ENCODE measurements around the gene ADAT3.

ADAT3 gene

DNA sequence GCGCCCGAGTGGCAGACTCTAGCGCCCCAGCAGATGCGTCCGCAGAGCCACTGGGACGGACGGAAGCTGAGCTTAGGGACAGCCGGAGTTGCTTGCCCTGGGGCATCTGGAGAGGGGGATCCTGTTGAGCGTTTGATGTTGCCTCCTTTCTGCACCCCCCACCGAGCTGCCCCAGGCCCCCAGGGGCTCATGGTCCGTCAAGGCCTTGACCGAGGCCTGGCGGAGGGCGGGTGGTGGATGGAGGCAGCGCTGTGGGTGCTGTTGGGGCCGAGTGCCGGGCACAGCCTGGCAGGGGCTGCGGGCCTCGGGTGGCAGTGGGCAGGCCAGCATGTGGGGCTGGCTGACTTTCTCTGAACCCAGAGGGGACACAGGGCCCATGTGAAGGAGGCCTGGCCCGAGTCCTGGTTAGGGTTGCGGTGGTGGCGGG, 38.5 kb downstream of the ADAT3 start:
- no peak for DNase-seq

DNA sequence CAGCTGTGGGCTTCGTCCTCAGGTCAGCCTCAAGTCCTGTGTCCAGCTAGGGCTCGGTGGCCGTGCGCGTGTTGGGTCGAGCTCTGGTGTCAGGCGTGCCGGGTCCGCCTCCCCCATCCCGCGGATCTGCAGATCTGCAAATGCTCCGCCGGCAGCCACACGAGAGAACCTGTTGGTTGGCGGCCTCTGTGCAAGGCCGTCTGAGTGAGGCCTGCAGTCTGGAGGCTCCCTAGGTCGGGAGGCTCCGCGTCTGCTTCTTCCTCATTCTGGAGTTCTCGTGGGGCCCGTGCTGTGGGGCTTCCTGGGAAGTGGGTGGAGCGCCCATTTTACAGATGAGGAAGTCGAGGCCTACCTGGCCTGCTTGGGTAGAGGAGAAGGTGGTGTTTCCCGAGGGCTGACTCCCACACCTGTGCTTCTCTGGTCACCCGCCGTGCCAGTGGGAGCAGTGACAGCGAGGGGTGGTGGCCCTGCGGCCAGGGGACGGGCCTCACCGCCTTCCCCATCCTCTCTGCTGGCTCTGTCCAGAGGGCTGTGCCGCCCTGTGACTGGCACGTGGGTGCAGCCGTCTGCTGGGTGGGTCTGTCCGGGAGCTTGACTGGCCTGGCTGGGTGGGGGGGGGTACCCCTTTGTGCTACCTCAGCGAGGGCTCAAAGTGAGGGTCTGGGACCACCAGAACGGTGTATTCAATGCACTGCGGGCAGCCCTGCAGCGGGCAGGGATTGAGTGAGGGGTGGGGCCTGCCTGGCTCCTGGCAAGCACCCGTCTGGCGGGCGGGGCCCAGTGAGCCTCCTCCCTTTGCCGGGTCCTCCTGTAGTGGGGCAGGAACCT, 39.1 kb downstream of the ADAT3 start:
- no peak for DNase-seq

DNA sequence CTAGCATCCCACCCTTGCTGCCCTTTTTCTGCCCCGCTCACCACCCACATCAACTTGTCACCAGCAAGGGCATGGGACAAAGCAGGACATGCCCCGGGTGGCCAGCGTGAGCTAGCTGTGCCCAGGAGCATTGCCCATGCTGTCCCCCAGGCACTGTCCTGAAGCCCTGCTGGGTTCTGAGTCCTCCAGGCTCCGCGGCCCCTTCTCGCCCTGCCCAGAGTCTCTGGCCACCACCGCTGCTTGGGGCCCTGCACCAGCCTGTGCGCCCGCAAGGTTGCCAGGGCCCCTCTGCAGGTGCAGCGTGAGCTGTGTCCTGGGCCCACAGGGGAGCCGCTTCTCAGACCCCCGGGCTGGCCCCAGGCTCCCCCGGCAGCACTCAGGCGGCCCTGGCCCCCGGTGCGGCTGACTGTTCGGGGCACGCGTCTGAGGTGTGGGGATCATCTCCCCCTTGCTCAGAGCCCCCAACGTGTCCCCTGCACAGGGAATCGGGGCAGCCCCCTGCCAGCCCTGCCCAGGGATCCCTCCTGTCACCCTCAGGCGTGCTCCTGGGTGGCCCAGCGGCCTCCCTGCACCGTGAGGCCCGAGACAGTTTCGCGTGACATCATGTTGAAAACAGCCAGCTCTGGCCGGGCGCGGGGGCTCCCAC, 39.8 kb downstream of the ADAT3 start:
- no peak for DNase-seq

DNA sequence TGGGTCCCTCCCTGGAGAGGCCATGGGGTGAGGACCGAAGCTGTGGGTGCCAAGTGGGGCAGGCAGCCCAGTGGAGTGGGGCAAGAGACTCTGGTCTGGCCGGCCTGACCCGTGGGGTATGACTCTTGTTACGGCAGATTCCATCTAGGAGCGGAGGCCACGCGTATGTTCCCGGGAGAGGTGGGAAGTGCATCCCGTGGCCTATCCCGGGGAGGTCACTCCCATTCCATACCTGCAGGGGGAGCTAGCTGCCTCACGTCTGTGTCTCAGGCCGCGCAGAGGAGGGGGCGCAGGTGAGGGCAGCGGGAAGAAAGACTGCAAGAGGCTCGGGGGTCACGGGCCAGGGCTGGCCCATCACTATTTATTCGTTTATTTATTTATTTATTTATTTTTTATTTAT, 40.7 kb downstream of the ADAT3 start:
- peak; percentile 46 for DNase-seq

DNA sequence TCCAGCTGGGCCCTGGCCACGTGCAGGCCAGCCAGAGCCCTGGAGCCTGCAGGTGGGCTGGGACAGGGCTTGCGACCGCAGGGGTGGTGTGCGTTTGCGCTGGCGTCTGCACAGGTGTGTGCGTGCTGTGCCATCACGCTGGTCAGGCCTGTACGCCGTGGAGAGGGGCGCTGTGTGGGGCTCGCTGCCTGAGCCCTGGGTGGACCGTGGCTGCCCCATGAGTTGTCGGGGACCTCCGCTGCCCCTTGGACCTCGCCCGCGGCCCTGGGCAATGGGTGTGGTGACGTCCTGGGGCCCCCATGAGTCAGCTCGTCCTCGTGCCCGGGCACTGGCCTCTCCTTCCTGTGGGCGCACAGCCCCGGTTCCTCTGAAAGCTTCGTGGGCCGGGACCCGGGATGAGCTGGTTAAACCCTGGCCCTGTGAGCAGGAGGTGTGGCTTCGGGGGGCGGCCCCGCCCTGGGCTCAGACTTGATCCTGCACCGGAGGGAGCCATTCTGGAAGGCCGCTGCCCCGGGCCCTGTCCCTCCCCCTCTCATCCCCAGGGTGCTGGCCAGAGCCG, 42.5 kb downstream of the ADAT3 start:
- no peak for DNase-seq

DNA sequence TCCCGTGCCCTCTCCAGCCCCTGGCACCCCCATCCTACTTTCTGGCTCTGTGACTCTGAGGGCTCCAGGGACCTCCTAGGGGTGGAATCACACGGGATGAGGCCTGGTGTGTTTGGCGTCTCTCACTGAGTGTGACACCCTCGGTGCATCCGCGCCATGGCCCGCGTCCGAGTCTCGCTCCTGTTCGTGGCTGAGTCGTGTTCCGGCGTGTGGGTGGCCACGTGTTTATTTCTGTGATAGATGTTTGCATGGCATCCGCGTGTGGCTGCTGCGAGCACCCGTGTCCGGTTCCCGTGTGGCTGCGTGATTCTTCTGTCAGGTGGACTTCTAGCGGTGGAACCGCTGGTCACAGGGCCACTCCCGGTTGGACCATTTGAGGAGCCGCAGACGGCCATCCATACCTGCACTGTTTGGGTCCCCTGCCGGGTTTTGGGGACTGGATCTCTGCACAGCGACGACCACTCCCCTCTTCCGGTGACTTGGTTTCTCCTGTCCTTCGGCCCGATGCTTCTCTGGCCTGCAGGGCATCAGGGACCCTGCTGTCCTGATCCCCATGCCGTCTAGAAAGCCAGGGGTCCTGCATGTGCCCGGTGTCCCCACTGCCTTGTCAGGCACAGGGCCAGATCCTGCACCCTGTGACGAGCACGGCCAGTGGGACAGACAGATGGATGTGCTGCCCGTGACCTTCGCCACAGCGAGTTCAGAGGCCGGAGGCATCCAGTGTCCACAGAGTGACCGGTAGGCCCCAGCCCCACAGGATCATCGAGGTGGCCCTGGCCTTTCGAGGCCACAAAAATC, 44.3 kb downstream of the ADAT3 start:
- DNase-seq: no peak

DNA sequence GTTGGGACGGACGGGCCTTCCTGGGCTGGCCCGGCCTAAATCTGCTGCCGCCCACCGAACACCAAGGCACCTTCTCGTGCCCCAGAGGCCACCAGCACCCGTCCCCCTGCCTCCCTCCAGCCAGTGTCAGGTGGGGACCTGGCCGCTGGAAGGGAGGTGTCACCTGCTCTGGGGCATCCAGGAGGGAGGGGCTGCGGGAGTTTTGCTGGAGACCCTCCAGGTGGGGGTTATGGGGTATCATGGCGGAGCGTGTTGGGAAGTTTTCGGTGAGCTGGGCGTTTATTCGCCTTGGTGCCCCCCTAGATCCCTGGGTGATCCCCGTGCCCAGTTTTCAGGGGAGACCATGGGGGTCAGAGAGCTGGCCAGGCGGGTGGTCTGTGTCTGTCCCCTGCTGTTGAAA, 45.4 kb downstream of the ADAT3 start:
- no peak for DNase-seq

DNA sequence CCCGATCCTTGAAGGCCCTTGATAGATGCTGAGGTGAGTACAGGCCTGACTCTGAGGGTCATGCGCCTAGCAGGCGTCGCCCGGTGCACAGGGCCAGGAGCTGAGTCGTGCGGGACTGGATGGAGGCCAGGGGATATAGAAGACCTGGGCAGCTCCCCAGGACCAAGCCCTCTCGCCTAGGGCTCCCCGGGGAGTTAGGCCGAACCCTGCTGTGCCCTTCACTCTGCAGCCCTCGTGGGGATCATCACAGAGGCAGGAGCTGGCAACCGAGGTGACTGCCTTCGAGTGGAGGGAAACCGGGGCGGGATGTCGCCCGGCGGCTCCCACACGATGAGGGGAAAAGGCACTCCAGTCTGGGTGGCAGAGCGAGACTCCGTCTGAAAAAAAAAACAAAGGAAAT, 47.4 kb downstream of the ADAT3 start:
- no peak for DNase-seq

DNA sequence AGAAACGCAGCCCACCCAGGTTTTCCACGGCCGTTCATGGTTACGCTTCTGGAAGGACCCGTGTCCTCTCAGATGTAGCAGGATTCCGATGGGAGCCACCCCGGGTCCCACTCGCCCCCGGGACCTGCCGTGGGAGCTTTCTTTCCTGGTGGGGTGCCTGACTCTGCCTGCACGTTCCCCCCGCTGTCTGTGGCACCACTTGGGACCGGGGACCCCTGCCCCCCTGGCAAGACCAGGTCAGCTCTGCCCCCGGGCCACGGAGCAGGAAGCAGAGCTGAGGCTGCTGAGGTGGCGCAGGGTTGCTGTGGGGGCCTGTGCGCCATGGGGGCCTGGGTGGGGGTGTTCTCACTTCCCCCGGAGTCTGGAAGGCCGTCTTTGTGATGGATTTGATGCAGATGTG, 47.8 kb downstream of the ADAT3 start:
- no peak for DNase-seq

DNA sequence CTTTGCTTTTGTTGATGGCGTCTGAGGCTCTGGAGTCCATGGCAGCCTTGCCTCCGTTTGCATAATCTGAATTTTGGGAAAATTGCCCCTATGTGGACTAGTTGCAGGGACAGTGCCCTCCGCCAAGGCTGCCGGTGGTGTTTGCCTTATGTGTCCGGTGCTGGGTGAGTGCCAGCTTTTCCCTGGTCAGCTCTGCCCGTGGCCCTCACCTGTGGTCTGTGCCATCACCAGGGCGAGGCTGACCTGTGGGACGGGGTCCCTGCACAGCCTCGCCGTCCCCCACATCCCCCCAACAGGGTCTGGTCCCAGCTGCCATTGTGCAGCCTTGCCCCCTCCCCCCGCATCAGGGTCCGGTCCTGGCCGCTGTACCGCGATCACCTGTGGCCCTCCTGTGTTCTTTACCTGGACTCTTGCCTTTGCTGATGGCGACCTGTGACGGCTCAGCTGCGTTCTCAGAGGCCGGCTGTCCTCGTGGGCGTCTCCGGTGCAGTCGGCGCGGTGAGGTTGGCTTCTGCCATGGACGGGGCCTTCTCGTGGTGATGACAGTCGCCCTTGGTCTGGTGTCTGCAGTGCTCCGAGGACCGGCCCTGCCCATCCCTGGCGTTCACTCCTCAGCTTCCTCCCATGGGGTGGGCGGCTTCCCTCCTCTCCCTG, 48.4 kb downstream of the ADAT3 start:
- no peak for DNase-seq

DNA sequence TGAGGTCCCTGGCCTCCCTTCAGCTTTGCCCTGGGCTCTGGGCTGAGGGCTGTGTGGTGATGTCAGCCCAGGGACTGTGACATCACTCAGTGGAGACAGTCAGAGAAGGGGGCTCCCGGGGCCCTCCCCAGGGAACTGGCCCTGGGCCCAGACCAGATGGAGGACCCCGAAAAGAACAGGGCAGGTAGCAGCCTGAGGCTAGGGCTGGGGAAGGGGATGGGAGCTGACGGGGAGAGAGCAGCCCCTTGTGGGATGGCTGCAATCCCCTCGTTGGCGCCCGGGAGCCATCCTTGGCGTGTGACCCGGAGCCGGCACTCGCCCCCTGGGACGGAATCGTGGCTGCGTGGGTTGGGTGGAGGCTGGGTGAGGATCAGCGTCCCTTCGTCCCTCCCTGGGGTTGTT, 49.3 kb downstream of the ADAT3 start:
- no peak for DNase-seq

DNA sequence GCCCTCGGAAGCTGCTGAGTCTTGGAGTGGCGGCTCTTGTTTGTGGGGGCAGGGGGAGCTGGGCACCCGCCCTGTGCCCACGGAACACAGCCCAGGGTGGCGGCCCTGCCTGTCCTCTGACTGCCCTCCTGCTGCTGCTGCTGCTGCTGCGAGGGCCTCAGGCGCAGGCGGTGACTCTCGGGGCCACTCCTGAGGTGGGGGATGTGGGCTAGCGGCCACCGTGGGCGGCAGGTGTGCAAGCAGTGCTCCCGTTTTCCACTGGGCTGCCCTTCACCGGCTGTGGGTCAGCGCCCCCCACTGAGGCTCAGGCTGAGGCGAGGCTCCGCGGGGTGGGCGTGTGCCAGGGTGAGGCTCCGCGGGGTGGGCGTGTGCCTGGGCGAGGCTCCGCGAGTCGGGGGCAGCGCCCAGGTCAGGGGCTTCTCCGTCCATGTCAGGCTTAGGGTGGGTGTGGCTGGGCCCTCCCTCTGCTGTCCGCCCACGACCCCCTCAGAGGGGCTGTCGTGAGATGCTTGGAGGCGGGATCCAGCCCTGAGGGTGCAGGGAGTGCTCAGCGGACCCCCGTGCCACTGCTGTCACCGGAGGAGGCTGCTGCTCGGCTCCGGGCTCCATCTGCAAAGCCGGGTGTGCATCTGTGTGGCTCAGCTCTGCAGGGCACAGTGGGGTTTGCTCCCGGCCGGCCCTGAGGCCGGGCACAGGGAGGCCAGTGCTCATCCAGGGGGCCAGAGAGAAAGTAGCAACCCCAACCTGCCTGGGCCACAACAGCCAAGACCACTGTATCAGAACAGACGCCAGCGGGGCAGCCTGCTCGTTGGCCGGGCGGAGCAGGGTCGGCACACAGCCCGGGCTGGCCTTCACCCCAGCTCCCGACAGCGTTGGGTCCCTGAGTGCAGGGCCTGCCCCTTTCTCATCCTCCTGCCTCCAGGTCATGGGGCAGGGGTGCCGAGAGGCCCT, 50.2 kb downstream of the ADAT3 start:
- no peak for DNase-seq

DNA sequence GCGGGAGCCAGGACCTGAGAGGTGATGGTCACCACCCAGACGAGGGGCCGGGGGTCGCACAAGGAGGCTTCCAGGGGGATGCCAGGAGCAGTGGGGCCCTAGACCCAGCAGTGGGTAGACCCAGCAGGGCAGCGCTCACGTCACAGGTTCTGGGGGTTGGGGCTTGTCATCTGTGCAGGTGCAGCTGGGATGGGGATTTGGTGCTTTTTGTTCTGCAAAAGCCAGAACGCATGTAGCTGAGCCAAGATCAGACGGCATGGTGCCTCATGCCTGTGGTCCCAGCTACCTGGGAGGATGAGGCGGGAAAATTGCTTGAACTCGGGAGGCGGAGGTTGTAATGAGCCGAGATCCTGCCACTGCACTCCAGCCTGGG, 50.9 kb downstream of the ADAT3 start:
- DNase-seq: no peak

DNA sequence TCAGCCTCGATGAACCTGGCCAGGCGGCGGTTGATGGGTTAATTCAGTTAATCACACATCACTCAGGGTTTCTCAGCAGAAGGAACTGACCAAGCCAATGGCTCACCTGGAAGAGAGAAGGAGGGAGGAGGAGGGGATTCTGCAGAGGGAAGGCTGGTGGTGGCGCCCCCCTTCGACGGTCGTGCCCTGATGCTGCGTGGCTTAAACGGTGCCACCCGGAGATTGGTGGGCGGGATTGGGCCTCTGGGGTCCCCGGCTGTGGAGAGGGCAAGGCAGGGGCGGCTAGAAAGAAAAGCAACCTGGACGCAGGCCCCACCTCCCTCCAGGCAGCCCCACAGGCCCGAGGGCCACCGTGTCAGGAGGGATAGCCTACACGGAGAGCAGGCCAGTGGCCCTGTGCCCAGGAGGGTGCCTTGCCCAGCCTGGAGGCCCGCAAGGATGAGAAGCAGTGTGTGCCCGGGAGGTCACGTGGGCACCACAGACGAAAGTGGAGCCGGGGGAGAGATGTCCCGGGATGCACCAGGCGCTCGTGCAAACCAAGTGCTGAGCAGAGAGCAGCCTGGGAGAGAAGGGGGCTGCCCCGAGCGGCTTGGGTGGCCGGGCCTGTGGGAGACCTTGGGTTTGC, 51.8 kb downstream of the ADAT3 start:
- DNase-seq: no peak

DNA sequence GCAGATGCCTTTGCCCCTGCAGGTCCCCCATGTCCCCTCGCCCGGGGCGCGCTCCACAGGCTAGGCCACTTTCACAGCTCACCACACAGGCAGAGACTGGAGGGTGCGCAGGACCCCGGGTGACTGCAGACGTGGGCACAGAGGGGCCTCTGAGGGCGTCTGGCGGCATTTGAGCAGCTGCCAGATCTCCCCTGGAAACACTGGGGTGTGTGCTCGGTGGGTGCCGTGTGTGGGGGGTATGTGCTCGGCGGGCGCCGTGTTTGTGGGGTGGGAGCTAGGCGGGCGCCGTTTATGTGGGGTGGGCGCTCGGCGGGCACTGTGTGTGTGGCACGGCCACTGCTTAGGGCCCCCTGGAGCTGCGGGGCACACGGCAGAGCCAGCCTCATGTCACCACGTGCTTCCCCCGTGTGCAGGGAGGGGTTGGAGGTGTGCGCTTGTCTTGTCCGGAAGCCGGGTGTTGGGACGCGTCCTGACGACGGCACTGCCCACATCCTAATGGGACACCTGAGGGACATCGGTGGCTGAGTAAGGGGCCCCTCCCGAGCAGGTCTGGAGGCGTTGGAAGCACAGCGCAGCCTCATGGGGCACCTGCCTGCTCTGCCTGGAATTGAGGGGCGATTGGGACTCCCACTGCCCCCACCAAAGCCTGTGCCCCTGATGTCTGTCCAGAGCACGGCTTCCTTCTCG, 52.5 kb downstream of the ADAT3 start:
- no peak for DNase-seq

DNA sequence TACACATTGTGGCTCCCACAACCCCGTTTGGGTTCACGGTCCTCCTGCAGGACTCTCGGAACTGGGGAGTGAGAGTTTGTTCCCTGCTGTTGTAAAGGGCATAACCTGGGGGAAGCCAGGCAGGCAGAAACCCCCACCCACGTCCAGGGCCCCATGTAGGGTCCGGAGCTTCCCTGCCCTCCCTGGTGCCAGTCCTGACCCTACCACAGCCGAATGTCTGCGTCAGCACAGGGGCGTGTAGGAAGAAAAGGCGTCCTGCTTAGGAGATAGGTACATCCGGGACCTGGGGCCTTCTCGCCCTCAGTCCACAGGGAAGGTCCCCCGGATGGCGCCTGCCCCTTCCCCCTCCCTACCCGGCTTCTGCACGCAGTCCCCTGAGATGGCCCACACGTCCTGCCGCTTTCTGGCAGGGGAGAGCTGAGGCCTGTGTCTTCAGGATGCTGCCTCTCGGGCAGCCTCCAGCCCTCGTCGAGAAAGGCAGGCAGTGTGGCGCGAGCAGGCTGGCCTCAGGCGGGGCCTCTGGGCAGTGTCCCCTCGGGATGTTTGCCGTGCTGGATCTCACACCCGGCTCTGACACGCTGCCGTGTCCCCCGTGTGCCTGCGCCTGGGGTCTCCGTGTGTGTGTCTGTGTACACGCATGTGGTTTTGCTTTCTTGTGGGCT, 54.9 kb downstream of the ADAT3 start:
- no peak for DNase-seq

DNA sequence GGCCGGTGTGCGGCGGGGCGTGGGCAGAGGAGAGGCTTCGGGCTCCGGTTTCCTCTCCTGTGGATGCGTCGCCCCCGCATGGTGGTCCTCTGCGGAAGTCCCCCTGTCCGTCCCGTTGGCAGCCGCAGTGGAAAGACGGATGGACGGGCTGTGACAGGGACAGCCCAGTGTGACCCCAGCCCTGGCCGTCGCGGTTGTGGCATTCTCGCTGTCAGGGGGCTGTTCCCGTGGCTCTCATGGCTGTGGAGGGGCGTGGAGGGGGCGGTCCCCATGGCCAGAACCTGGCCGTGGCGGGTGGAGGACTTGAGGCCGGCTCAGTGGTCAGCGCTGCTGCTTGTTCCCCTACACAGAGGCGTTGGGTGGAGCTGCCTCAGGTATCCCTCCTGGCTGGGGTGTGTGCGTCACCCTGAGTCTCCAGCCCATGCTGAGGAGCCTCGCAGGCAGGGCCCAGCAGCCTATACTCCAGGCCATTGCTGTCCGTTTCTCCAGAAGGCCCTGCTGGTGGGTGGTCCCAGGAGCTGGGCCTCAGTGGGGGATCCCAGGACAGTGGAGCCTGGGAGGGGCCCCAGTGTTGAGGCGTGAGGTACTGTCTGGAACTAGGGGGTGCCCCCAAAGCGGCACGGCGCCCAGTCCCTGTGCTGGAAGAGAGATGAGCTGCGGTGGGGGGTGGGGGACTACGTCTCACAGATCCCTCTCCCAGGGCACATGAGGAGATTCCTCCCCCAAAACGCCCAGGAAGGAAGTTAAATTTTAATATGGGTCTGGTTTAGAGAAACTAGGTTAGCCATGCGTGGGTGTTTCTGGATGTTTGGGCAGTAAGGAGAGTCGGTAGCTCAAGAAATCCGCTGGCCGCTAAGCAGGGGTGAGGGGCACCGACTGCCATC, 56.0 kb downstream of the ADAT3 start:
- no peak for DNase-seq

DNA sequence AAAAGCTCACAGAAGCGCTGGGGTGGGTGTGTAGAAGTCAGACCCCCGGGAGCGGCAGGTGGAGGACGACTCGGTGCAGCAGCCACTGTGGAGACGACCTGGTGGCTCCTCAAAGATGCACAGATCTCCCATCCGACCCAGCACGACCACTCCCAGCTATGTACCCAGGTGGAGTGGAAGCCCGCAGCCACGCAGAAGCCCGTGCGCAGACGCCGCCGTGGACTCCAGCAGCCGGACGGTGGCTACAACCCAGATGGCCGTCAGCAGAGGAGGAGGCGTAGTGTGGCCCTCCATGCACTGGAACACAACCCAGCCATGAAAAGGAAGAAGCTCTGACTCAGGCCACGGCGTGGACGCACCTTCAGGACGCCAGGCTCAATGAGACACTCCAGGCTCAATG, 57.5 kb downstream of the ADAT3 start:
- DNase-seq: no peak
